Ishikawa (cell line): ENCODE data around the gene PDZRN3.

Experiments used
- CEBPB ChIP-seq: IDR thresholded peaks from 2 replicates; pipeline ENCODE4 v1.6.1; 2012
- CREB1 ChIP-seq: IDR thresholded peaks from 2 replicates; pipeline ENCODE4 v1.6.1; 2012; ENCODE audit warnings: low read depth
- EGR1 ChIP-seq: IDR thresholded peaks from 2 replicates; pipeline ENCODE4 v1.6.1; 2012
- EP300 ChIP-seq: IDR thresholded peaks from 2 replicates; pipeline ENCODE4 v1.6.1; 2012; ENCODE audit warnings: borderline replicate concordance
- FOXM1 ChIP-seq: IDR thresholded peaks from 2 replicates; pipeline ENCODE4 v1.6.1; 2012; ENCODE audit warnings: low read depth, borderline replicate concordance
- NFIC ChIP-seq: IDR thresholded peaks from 2 replicates; pipeline ENCODE4 v1.6.1; 2012
- RAD21 ChIP-seq: IDR thresholded peaks from 2 replicates; pipeline ENCODE4 v1.6.1; 2012; ENCODE audit warnings: low read depth
- TAF1 ChIP-seq: IDR thresholded peaks from 2 replicates; pipeline ENCODE4 v1.6.1; 2012; ENCODE audit warnings: low read depth, mild to moderate bottlenecking
- TCF12 ChIP-seq: IDR thresholded peaks from 2 replicates; pipeline ENCODE4 v1.6.1; 2012; ENCODE audit warnings: low read depth
- TEAD4 ChIP-seq: IDR thresholded peaks from 2 replicates; pipeline ENCODE4 v1.6.1; 2012
- YY1 ChIP-seq: IDR thresholded peaks from 2 replicates; pipeline ENCODE4 v1.6.1; 2012; ENCODE audit warnings: low read depth
- ZBTB7A ChIP-seq: IDR thresholded peaks from 2 replicates; pipeline ENCODE4 v1.6.1; 2012; ENCODE audit warnings: low read depth
- TF ChIP-seq, protein P1 (sequence below): IDR thresholded peaks from 2 replicates; pipeline ENCODE4 v1.6.1; 2012; ENCODE audit warnings: low read depth, mild to moderate bottlenecking
- TF ChIP-seq, protein P2 (sequence below): IDR thresholded peaks from 2 replicates; pipeline ENCODE4 v1.6.1; 2012
- TF ChIP-seq, protein P3 (sequence below): IDR thresholded peaks from 2 replicates; pipeline ENCODE4 v1.6.1; 2012

PDZRN3 gene

DNA sequence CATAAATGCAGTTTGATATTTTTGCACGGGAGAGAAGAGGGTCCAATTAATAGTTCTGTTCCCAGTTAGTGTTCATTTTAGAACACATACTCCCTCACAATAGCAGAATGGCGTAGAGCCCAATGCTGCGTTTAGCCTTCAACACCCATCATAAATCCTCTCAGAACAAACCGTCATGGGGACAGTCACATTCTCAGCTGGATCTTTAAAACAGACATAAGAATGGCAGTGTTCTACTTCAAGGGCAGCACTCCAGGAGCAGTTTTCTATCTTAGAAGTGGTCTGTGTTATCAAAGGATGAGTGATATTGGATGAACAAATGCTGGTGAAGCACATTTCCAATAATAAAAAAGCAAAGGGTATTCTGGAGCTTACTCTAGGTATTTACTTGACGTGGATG lies 230.5 kb downstream of the PDZRN3 start:
- no peak for TF ChIP-seq CREB1
- no peak for TF ChIP-seq EGR1
- TF ChIP-seq TCF12 = no peak
- TF ChIP-seq TEAD4 = no peak
- no peak for TF ChIP-seq EP300
- no peak for TF ChIP-seq ZBTB7A
- no peak for TF ChIP-seq NFIC
- TF ChIP-seq RAD21 = no peak
- TF ChIP-seq, protein P1, sequence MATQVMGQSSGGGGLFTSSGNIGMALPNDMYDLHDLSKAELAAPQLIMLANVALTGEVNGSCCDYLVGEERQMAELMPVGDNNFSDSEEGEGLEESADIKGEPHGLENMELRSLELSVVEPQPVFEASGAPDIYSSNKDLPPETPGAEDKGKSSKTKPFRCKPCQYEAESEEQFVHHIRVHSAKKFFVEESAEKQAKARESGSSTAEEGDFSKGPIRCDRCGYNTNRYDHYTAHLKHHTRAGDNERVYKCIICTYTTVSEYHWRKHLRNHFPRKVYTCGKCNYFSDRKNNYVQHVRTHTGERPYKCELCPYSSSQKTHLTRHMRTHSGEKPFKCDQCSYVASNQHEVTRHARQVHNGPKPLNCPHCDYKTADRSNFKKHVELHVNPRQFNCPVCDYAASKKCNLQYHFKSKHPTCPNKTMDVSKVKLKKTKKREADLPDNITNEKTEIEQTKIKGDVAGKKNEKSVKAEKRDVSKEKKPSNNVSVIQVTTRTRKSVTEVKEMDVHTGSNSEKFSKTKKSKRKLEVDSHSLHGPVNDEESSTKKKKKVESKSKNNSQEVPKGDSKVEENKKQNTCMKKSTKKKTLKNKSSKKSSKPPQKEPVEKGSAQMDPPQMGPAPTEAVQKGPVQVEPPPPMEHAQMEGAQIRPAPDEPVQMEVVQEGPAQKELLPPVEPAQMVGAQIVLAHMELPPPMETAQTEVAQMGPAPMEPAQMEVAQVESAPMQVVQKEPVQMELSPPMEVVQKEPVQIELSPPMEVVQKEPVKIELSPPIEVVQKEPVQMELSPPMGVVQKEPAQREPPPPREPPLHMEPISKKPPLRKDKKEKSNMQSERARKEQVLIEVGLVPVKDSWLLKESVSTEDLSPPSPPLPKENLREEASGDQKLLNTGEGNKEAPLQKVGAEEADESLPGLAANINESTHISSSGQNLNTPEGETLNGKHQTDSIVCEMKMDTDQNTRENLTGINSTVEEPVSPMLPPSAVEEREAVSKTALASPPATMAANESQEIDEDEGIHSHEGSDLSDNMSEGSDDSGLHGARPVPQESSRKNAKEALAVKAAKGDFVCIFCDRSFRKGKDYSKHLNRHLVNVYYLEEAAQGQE = no peak
- TF ChIP-seq TAF1 = no peak
- TF ChIP-seq, protein P2, sequence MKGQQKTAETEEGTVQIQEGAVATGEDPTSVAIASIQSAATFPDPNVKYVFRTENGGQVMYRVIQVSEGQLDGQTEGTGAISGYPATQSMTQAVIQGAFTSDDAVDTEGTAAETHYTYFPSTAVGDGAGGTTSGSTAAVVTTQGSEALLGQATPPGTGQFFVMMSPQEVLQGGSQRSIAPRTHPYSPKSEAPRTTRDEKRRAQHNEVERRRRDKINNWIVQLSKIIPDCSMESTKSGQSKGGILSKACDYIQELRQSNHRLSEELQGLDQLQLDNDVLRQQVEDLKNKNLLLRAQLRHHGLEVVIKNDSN = no peak
- TF ChIP-seq YY1 = no peak
- no peak for TF ChIP-seq FOXM1
- TF ChIP-seq, protein P3, sequence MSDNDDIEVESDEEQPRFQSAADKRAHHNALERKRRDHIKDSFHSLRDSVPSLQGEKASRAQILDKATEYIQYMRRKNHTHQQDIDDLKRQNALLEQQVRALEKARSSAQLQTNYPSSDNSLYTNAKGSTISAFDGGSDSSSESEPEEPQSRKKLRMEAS = no peak

DNA sequence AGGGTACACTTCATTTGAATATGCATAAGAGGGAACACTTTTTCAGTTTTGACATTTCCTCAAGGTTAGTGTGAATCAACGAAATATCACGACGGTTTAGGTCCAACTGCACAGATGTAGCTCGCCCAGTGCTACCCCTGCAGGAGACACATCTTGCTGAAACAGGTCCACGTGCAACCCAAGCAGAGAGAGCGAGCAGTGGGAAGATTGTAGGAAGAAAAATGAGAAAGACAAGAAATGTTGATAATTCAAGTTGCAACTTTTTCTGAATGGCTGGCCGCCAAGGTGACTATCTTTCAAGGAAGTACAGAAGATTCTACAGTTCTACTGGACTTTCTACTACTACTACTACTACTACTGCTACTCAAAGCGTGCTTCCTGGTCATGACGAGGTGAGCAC lies 231.7 kb downstream of the PDZRN3 start:
- TF ChIP-seq YY1 (no peak), TAF1 (no peak), CEBPB (no peak), EP300 (no peak), TEAD4 (no peak), NFIC (no peak), EGR1 (no peak), RAD21 (no peak), ZBTB7A (no peak), FOXM1 (no peak)
- TF ChIP-seq, protein P2 = no peak
- TF ChIP-seq, protein P1 = no peak
- TF ChIP-seq, protein P3 = no peak

DNA sequence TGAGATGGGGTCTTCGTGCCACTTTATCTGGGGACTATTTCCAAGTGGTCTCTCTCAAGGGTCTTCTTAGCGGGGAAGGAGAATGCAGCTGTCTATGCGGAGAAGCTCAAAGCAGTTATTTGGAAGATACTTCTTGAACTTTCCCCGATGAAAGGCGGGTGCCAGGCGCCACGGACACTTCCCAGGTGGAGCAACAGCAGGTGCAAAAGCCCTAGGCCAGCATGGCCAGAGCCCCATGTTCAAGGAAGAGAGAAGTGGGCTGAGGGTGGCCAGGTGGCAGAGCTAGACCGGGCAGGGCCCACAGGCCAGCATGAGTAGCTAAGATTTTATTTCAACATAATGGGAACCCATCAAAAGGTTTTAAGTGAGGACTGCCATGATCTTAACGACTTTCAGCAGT lies 232.8 kb downstream of the PDZRN3 start:
- TF ChIP-seq EGR1 = no peak

DNA sequence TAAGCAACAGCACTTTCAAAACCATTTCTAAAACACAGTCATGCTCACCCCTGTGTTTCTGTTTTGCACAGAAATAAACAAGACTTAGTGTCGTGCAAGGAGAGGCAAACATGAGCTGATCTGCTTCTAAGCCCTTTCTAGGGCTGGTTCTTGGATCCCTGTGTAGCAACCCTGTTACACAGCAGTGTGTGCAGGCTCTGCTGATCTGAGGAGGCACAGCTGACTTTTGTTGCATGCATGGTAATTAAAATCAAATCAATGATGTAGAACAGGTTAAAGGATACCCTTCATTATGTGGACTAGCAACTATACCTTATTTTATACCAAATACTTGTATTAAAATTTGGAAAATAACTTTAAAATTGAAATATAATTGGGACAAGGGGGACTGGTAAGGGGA lies 234.8 kb downstream of the PDZRN3 start:
- TF ChIP-seq NFIC = no peak
- TF ChIP-seq ZBTB7A = no peak
- TF ChIP-seq FOXM1 = no peak
- no peak for TF ChIP-seq TEAD4
- no peak for TF ChIP-seq EP300
- no peak for TF ChIP-seq CREB1
- TF ChIP-seq TAF1 = no peak
- TF ChIP-seq, protein P2 = no peak
- no peak for TF ChIP-seq RAD21
- no peak for TF ChIP-seq TCF12

DNA sequence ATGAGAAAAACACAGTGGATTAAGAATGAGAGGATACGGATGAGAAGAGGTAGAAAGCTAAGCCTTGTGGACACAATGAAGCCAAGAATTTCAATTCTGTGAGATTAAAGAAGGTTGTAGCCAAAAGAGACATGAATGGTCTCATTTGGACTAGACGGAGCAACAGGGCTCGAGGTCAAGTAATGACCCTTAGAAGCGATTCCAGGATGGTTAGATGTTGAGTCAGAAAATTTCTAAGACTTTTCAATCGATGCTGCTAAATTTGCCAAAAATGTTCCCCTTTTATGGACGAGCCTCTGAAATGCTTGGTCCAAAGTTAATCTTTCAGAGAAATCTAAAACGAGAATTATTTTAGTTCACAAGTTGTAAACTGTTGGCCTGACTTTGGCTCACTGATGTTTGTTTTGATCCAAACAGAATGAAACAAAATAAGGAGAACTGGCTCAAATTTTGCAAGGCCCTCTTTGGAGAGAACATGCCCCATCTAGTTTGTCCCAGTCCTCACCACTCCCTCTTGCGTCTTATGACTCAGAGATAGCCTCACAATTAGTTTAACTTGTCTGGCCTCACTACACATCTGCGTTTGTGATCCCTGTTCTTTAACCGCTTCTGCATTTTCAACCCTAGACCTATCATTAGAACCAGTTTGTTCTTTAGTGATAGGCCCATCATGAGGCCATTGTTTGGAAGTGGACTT lies 235.5 kb downstream of the PDZRN3 start:
- TF ChIP-seq CREB1 = no peak
- TF ChIP-seq YY1 = no peak
- TF ChIP-seq TEAD4 = no peak
- no peak for TF ChIP-seq NFIC
- no peak for TF ChIP-seq RAD21
- TF ChIP-seq, protein P3 = no peak
- TF ChIP-seq, protein P2 = no peak
- no peak for TF ChIP-seq TAF1
- TF ChIP-seq FOXM1 = no peak
- no peak for TF ChIP-seq CEBPB
- no peak for TF ChIP-seq ZBTB7A
- TF ChIP-seq TCF12 = no peak
- no peak for TF ChIP-seq EGR1
